Activated naive CD4-positive, alpha-beta T cell treated with anti-CD3 and anti-CD28 coated beads, Interleukin-2, amount 50 U/mL, for 16 hours (primary cell): Measurements from ENCODE around the gene TBC1D2.
"Not testable (repeated sequence)": the region's sequence is repeated elsewhere in the genome, so short reads cannot be mapped to it uniquely, and the experiment has no call there.

Source experiments
- DNase-seq: peaks from one replicate; pipeline ENCODE4 v3.0.0-alpha.2; 2020

TBC1D2 gene

DNA sequence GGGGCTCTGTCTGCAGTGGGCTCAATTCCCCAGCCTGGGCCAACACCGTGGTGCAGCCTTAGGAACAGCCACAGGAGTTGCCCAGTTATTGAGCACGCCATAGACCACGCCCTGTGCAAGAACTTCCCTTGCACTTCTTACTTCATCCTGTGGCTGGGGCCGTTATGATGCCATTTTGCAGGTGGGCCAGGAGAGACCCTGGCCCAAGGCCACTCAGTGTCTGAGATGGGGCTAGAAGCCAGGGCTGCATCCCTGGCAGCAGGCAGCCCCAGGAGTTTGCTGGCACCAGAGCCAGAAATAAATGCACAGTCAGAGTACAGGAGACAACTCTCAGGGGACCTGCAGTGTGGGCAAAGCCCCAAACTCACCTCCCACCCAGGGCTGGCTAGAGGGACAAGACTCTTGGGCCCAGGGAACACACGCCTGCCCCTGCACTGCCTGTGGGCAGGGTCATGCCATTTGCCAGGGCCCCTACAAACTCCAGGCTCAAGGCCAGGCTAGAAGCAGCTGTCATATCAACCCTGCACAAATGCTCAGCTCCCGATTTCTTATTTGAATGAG lies 69.8 kb downstream of the TBC1D2 start:
- DNase-seq, result no peak

GRCh38 chr9:98185021-98185567 lies 70.4 kb downstream of the TBC1D2 start:
- no peak for DNase-seq

GRCh38 chr9:98184326-98184725 lies 71.1 kb downstream of the TBC1D2 start:
- DNase-seq, result no peak

- DNase-seq, result no peak
These were observed 72.4 kb downstream of the TBC1D2 start for GRCh38 chr9:98182889-98183599.

DNA sequence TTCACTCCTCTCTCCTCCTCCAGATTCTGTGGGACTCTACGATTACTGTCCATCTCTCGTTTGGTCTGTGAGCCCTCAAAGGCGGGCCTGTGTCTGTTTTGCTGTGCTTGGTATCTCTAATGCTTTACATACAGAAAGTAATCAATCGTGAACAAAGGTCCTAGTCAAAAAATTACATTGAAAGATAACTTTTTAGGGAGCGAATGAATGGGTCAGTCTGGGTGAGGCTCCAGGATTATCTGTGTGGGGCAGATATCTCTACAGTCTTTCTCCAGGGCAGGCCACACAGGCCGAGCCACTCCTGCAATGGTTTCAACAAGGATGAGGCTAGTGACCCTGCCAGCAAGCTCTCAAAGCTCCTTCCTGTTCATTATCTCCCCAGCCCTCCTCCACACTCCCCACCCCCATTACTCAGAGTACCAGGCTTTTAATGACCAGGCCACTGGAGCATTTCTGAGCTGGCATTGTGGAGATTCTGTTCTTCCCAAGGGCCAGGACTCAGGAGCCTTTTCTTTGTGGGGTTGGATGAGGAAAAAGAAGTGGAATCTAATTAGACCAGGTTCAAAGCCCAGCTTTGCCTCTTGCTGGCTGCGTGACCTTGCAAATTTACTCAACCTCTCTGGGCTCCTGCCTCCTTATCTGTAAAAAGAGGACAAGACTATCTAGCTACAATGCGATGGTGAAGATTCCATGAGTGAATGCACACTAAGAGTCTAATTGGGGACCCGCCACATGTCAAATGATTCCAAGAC lies 73.2 kb downstream of the TBC1D2 start:
- DNase-seq, result no peak

DNA sequence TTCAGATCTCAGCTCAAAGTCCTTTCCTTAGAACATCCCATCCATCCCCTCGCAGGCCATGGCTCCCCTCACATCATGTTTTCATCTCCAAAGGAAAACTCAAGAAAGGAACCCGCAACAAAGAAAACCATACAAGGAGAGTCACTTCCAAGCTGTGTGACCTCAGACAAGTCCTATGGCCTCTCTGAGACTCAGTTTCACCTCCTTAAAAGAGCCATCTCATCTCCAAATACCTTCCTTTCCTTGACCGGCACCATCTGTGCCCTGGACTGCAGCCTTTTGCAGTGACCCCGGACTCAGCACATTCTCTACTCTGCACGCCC lies 73.7 kb downstream of the TBC1D2 start:
- no peak for DNase-seq

DNA sequence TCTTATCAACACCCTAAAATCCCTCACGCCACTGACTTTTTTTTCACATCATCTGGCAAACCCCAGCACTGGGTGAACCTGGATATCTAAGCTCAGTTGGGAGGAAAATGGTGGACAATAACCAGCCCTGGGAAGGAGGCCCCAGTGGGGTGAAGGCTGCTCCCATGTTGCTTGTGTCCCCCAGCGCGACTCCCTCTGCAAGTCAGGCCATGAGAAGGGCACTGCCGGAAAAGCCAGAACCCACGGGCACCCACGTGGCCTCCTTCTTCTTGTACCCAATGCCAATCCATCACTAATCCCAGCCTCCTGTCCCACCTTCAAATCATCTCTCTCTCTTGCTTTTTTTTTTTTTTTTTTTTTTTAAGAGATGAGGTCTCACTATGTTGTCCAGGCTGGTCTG lies 74.5 kb downstream of the TBC1D2 start:
- no peak for DNase-seq

DNA sequence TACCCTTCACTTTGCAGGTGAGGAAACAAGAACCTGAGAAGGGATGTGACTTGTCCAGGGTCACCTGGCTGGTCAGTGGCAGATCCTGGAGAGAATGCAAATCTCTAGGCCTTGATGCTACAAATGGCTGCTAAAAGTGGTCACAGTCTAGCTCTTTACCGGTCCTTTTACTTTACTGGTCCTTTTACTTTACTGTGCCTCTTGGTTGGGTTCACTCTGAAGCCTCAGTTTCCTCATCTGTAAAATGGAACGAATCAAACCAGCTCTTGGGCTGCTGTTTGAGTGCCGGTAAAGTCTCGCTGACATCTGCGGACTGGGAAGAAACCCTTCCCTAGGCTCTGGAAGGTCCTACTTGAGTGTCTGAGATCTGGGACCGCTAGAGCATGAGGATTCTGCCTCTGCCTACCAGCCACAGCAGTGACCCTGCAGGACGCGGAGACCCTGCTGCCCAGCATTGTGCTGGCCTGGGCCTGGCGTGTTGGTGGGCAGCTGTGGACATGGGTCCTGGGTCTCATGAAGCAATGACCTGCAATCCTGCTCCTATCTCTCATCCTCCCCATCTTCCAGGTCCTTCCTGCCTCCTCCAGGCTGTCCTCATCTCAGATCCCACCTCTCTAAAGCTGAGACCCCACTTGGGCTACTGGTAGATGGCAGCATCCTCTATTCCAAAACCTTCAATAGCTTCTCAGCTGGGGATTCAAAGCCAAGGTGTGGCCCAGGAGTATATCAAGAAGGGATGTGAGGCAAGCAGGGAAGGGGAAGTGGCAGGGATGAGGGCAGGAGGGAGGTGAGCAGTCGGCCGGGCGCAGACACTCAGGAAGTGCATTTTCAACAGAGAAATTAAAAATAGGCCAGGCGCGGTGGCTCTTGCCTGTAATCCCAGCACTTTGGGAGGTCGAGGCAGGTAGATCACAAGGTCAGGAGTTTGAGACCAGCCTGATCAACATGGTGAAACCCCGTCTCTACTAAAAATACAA lies 76.3 kb downstream of the TBC1D2 start:
- DNase-seq, result no peak

- DNase-seq, result no peak
These were observed 78.8 kb downstream of the TBC1D2 start for GRCh38 chr9:98176391-98177259.

DNA sequence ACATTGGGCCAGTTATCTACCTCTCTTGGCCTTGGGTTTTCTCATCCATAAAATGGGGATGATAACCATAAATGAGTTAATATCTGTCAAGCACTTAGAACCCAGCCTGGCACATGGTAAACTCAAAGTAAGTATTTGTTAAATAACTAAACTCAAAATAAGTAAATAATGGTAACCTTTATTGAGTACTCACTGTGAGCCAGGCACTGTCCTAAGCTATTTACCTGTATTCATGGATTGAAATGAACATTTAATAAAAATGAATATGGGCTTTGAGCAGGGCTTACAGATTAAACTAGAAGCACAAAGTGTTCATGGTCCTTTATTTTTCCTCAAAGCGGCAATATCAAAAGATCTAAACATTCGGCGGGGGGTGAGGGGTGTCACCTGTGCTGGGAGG lies 79.7 kb downstream of the TBC1D2 start:
- DNase-seq, result no peak

GRCh38 chr9:98175028-98175569 lies 80.3 kb downstream of the TBC1D2 start:
- DNase-seq, result no peak

DNA sequence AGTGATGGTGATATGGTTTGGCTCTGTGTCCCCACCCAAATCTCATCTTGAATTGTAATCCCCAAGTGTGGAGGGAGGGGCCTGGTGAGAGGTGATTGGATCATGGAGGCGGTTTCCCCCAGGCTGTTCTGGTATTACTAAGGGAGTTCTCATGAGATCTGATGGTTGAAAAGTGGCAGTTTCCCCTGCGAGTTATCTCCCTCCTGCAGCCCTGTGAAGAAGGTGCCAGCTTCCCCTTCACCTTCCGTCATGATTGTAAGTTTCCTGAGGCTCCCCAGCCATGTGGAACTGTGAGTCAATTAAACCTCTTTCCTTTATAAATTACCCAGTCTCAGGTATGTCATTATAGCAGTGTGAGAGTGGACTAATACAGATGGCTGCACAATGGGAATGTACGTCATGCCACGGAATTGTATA lies 80.9 kb downstream of the TBC1D2 start:
- DNase-seq, result not testable (repeated sequence)

GRCh38 chr9:98173181-98173580 lies 82.3 kb downstream of the TBC1D2 start:
- DNase-seq, result no peak

GRCh38 chr9:98172604-98173003 lies 82.8 kb downstream of the TBC1D2 start:
- DNase-seq, result no peak

DNA sequence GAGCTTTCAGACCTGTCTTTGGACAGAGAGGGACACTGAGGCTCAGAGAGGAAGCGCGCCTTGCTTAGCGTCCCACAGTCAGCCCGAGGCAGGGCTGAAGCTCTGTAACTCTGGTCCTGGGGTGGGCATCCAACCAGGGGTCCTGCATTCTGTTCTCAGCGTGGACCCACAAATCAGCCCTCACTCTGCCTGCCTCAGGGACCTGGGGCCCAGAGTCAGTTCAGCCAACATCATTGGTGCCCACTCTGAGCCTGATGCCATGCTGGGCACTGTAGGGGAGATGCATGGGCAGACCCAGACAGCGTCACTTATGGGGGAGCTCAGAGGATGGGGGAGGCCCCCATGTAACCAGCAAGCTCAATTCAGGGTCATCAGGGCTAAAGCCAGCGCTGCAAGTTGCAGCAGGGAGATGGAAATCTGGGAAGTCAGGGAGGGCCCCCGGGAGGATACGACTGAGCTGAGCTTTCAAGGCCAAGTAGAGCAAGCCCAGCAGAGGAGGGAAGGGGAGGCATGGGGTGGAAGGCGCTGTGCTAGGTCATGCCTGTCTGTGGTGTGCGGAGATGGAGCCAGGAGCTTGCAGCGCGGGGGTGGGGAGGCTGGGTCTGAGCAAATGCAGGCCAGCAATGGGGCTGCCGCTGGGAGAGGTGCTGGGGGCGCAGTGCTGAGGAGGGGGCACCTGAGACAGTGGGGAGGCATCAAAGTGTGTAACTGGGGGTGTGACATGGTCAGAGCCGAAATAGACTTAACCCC lies 84.1 kb downstream of the TBC1D2 start:
- DNase-seq, result no peak

- no peak for DNase-seq
These were observed 86.4 kb downstream of the TBC1D2 start for GRCh38 chr9:98168941-98169488.

- DNase-seq, result no peak
These were observed 87.2 kb downstream of the TBC1D2 start for GRCh38 chr9:98168153-98168780.

GRCh38 chr9:98164912-98165311 lies 90.5 kb downstream of the TBC1D2 start:
- DNase-seq, result no peak

GRCh38 chr9:98162613-98163012 lies 92.8 kb downstream of the TBC1D2 start:
- DNase-seq, result no peak

- DNase-seq, result no peak
These were observed 93.6 kb downstream of the TBC1D2 start for GRCh38 chr9:98161851-98162250.
